Gastroesophageal sphincter (tissue), 4 donors: ENCODE measurements around the gene SPESP1. TPM values are rescaled to one million over a fixed set of nuclear protein-coding genes. Genes with fewer than 3 reads are reported as not detected.

Experiments used
- ATAC-seq: fragments of 150-250 bp; one replicate; pipeline ENCODE4 v1.9.1; 2016; ENCODE audit warnings: mild to moderate bottlenecking, moderate library complexity
- H3K27ac ChIP-seq, 4 donors: fragments of 200-600 bp; sonication (generic) in 3 of 4; 1 replicate in 3 of 4; 2 replicates in 1 of 4; pipeline ENCODE4 v1.5.1; 2016 to 2019
- H3K27me3 ChIP-seq: fragments of 200-600 bp; sonication (generic); one replicate; pipeline ENCODE4 v1.5.1; 2019
- H3K36me3 ChIP-seq, 2 donors: fragments of 200-600 bp; sonication (generic); one replicate each; pipeline ENCODE4 v1.5.1; 2019; ENCODE audit warnings: control low read depth in 1 of 2
- H3K4me1 ChIP-seq, 3 donors: fragments of 200-600 bp; sonication (generic); 1 replicate in 2 of 3; 2 replicates in 1 of 3; pipeline ENCODE4 v1.5.1; 2016 to 2019; ENCODE audit warnings: control low read depth in 2 of 3
- H3K4me3 ChIP-seq, 2 donors: fragments of 200-600 bp; sonication (generic); one replicate each; pipeline ENCODE4 v1.5.1; 2019; ENCODE audit warnings: mild to moderate bottlenecking in 1 of 2, moderate library complexity in 1 of 2
- H3K9me3 ChIP-seq, 3 donors: fragments of 200-600 bp; sonication (generic); one replicate each; pipeline ENCODE4 v1.5.1; 2017 to 2019; ENCODE audit warnings: control low read depth in 2 of 3
- EP300 ChIP-seq: sonication (generic); formaldehyde crosslinking; IDR thresholded peaks from one replicate; pipeline ENCODE4 v1.6.1; 2017; ENCODE audit warnings: antibody characterized with exemption, mild to moderate bottlenecking
- POLR2A ChIP-seq, 2 donors: fragments of 450-650 bp; IDR thresholded peaks; one replicate each; pipeline ENCODE4 v1.6.1; 2017; ENCODE audit warnings: antibody characterized with exemption in 2 of 2, mild to moderate bottlenecking in 2 of 2, moderate library complexity in 1 of 2
- POLR2AphosphoS5 ChIP-seq: sonication (generic); formaldehyde crosslinking; IDR thresholded peaks from one replicate; pipeline ENCODE4 v1.6.1; 2017; ENCODE audit warnings: antibody characterized with exemption
- WGBS, 2 donors: methylation state at CpG; one replicate each; pipeline ENCODE4 v1.1.5; 2018; ENCODE audit warnings: low coverage in 1 of 2; 5-methylcytosine and 5-hydroxymethylcytosine counted together
- total RNA-seq, 4 donors: library from RNA; depleted of rRNA; stranded (reverse); fragments of >200 nt; gene quantifications; one replicate each; pipeline ENCODE4 v1.1.0, GENCODE V29; 2016
- TF ChIP-seq, protein P1 (sequence below), 4 experiments: fragments of 200-600 bp in 2 of 4; fragments of 450-650 bp in 2 of 4; sonication (generic) in 1 of 4; IDR thresholded peaks; one replicate each; pipeline ENCODE4 v1.5.1; 2017 to 2019; ENCODE audit warnings: antibody characterized with exemption in 4 of 4, mild to moderate bottlenecking in 2 of 4, moderate library complexity in 2 of 4

Gene SPESP1
- total RNA-seq, 4 donors from 2014 or later, result 1.6 to 5.9 (median 2.7) TPM

DNA sequence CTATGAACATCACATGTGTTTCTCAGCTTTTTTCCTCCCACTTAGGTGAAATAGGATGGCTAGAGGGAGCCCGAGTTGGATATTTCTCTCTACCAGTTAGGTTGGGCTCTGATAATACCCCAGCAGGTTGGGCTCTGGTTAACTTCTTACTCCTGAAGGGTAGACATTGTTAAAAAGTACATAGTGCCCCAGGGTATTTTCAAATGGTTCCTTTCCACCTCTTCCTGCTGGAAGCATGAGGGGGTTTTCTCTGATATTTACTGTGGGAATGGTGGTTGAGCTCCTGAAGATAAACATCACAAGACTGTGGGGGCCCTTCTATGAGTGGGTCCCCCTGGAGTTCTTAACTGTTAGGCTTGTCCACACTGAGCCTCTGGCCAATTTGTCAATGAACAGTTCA lies 36.1 kb upstream of the SPESP1 start:
- ATAC-seq, result no peak
- Histone ChIP-seq H3K27me3 (peaks cover 12% of the 10 kb centered on the region), H3K9me3 (no peaks in the 10 kb centered on the region), H3K36me3 (no peaks in the 10 kb centered on the region), H3K4me1 (no peaks in the 10 kb centered on the region), H3K27ac (no peak overlapping the region), H3K4me3 (no peak overlapping the region)
- TF ChIP-seq POLR2AphosphoS5 (no peak), EP300 (no peak), POLR2A (IDR thresholded peaks at IDR 0.05) (no peak)
- TF ChIP-seq, protein P1, sequence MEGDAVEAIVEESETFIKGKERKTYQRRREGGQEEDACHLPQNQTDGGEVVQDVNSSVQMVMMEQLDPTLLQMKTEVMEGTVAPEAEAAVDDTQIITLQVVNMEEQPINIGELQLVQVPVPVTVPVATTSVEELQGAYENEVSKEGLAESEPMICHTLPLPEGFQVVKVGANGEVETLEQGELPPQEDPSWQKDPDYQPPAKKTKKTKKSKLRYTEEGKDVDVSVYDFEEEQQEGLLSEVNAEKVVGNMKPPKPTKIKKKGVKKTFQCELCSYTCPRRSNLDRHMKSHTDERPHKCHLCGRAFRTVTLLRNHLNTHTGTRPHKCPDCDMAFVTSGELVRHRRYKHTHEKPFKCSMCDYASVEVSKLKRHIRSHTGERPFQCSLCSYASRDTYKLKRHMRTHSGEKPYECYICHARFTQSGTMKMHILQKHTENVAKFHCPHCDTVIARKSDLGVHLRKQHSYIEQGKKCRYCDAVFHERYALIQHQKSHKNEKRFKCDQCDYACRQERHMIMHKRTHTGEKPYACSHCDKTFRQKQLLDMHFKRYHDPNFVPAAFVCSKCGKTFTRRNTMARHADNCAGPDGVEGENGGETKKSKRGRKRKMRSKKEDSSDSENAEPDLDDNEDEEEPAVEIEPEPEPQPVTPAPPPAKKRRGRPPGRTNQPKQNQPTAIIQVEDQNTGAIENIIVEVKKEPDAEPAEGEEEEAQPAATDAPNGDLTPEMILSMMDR (IDR thresholded peaks at IDR 0.05), result no peak
- 80% methylated on average over 1 of the region's 1 CpG; no CpG with 5 or more reads in 1 of the 2 donors for WGBS, 2 donors

DNA sequence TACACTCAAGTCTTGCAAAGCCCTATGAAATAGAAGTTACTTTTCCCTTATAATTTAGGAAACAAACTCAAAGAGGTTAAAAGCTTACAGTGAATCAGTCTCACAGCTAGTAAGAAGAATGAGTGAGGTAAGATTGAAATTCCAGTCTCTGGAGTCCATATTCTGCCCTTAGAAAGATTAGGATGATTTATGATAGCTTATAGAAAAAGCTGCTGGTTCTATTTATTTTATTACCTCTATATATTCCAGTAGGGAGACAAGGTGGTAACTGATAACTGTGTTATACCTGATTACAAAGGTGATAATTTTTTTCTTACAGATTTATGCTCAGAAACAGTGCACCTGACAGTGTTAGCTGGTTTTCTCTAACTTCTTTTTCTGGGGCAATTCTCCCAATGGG lies 34.1 kb upstream of the SPESP1 start:
- Histone ChIP-seq H3K27ac (no peak overlapping the region), H3K4me1 (no peaks in the 10 kb centered on the region), H3K9me3 (no peaks in the 10 kb centered on the region), H3K36me3 (no peaks in the 10 kb centered on the region), H3K4me3 (no peak overlapping the region), H3K27me3 (peaks cover 18% of the 10 kb centered on the region)
- TF ChIP-seq EP300 (no peak), POLR2A (IDR thresholded peaks at IDR 0.05) (no peak), POLR2AphosphoS5 (no peak)
- TF ChIP-seq, protein P1 (IDR thresholded peaks at IDR 0.05), result no peak
- ATAC-seq, result no peak

DNA sequence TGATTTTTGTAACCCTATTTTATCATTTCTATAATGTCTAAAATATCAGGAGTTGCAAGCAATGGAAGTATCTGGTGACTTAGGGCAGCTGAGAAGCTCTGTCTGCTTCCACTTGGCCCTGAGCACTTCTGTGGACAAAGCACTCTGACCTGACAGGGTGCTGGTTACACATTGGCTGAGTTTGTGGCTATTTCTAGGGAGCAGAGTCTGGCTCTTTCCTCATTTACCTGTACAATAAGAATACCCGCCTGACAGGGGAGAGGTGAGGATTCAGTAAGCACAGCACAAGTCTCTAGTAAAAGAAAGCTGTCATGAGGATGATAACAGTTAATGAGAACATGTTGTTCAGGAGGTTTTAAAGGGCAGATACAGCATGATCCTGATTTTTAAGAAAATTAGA lies 33.3 kb upstream of the SPESP1 start:
- Histone ChIP-seq H3K9me3 (no peaks in the 10 kb centered on the region), H3K4me3 (no peak overlapping the region), H3K4me1 (no peaks in the 10 kb centered on the region), H3K27me3 (peaks cover 23% of the 10 kb centered on the region), H3K36me3 (no peaks in the 10 kb centered on the region), H3K27ac (no peak overlapping the region)
- WGBS, 2 donors, result 100% methylated on average over 1 of the region's 1 CpG; no CpG with 5 or more reads in 1 of the 2 donors
- no peak for TF ChIP-seq POLR2A (IDR thresholded peaks at IDR 0.05)
- no peak for TF ChIP-seq EP300
- TF ChIP-seq, protein P1 (IDR thresholded peaks at IDR 0.05), result no peak
- TF ChIP-seq POLR2AphosphoS5, result no peak
- no peak for ATAC-seq

DNA sequence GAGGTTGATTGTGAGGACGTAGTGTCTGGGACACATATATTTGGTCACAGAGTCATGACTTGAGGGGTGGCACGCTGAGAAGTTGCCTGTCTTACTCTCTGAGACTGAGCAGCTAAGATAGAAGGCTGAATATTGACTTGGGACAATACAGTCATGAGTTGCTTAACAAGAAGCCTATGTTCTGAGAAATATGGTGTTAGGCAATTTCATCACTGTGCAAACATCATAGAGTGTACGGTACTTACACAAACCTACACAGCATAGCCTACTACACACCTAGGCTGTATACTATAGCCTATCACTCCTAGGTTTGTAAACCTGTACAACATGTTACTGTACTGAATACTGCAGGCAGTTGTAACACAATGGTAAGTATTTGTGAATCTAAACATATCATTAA lies 30.3 kb upstream of the SPESP1 start:
- Histone ChIP-seq H3K9me3 (no peaks in the 10 kb centered on the region), H3K4me3 (no peak overlapping the region), H3K36me3 (no peaks in the 10 kb centered on the region), H3K27me3 (peaks cover 13% of the 10 kb centered on the region), H3K27ac (no peak overlapping the region), H3K4me1 (no peaks in the 10 kb centered on the region)
- ATAC-seq, result no peak
- TF ChIP-seq POLR2AphosphoS5 (no peak), EP300 (no peak), POLR2A (IDR thresholded peaks at IDR 0.05) (no peak)
- TF ChIP-seq, protein P1 (IDR thresholded peaks at IDR 0.05), result no peak
- WGBS, 2 donors, result 69 to 84% methylated on average over 3 of the region's 3 CpGs

DNA sequence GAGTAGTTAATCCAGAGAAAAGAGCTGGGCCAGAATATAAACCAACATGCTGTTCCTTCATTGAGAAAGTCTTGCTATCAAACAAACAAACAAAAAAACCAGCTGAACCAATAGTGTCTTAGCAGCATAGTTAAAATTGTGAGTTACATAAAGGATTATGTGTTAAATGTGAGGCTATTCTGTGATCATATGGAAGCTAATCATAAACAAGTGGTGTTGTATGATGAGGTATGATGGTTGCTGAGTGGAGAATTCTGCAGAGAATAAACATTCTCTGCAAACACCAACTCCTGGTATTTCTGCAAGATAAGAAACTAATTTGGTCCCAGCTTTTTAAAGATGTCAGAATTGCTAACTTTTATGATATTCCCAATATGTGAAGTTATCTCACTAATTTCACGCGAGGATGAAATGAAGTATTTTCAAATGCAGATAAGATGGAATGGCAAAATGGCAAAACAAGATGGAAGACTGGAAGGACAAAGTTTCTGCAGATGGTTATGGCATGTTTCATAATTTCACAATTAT lies 22.9 kb upstream of the SPESP1 start:
- H3K4me1 ChIP-seq, result no peaks in the 10 kb centered on the region
- H3K4me3 ChIP-seq, result no peak overlapping the region
- H3K27ac ChIP-seq, result no peak overlapping the region
- TF ChIP-seq, protein P1 (IDR thresholded peaks at IDR 0.05), result no peak
- no peak for TF ChIP-seq EP300
- TF ChIP-seq POLR2AphosphoS5, result no peak
- no peak for TF ChIP-seq POLR2A (IDR thresholded peaks at IDR 0.05)
- WGBS, 2 donors, result 72 to 85% methylated on average over 2 of the region's 2 CpGs
- H3K9me3 ChIP-seq, result no peaks in the 10 kb centered on the region
- no peak for ATAC-seq
- H3K27me3 ChIP-seq, result peaks cover 4% of the 10 kb centered on the region
- H3K36me3 ChIP-seq, result no peaks in the 10 kb centered on the region
